Testis (tissue), 3 donors: ENCODE data around the gene SLF2. TPM values are rescaled to one million over a fixed set of nuclear protein-coding genes. Genes with fewer than 3 reads are reported as not detected.

ENCODE experiments used
- DNase-seq: peaks from one replicate; pipeline ENCODE4 v3.0.0-alpha.2; 2019
- H3K27ac ChIP-seq, 2 donors: fragments of 200-600 bp; sonication (generic); one replicate each; pipeline ENCODE4 v1.5.1; 2019
- H3K27me3 ChIP-seq: fragments of 200-600 bp; sonication (generic); one replicate; pipeline ENCODE4 v1.5.1; 2019
- H3K36me3 ChIP-seq: fragments of 200-600 bp; sonication (generic); one replicate; pipeline ENCODE4 v1.5.1; 2017; ENCODE audit warnings: low read depth; ENCODE audit errors: missing control alignments
- H3K4me1 ChIP-seq: fragments of 200-600 bp; sonication (generic); one replicate; pipeline ENCODE4 v1.5.1; 2019
- H3K4me3 ChIP-seq, 2 donors: fragments of 200-600 bp; sonication (generic); one replicate each; pipeline ENCODE4 v1.5.1; 2017 to 2019
- H3K9me3 ChIP-seq: fragments of 200-600 bp; sonication (generic); one replicate; pipeline ENCODE4 v1.5.1; 2017
- CTCF ChIP-seq, 3 experiments: fragments of 450-650 bp in 2 of 3; fragments of 200-600 bp in 1 of 3; sonication (generic) in 1 of 3; IDR thresholded peaks; one replicate each; pipeline ENCODE4 v1.5.1; 2016 to 2019; ENCODE audit warnings: antibody characterized with exemption in 3 of 3, mild to moderate bottlenecking in 2 of 3, moderate library complexity in 1 of 3
- POLR2A ChIP-seq: fragments of 450-650 bp; IDR thresholded peaks from one replicate; pipeline ENCODE4 v1.6.1; 2017; ENCODE audit warnings: antibody characterized with exemption, mild to moderate bottlenecking, moderate library complexity
- WGBS, 2 donors: methylation state at CpG; one replicate each; pipeline ENCODE4 v1.1.5; 2018; 5-methylcytosine and 5-hydroxymethylcytosine counted together
- intact Hi-C: fragments of 100-400 bp; cut with DNase I; formaldehyde crosslinking; loops from one replicate; pipeline ENCODE4 v1.15.1; 2023; ENCODE audit warnings: low total_unique reads
- polyA plus RNA-seq: library from polyadenylated mRNA; stranded (reverse); fragments of 350-450 nt; fragmentation: Illumina TruSeq; extraction: RNeasy Lipid Tissue Mini Kit (QIAGEN cat#74804); gene quantifications from one replicate; pipeline ENCODE4 v1.2.3, GENCODE V29; 2014; ENCODE audit warnings: low read depth, low replicate concordance; ENCODE audit not compliant: insufficient read depth
- total RNA-seq, 2 donors: library from RNA; depleted of rRNA; stranded (reverse); fragments of >200 nt; gene quantifications; one replicate each; pipeline ENCODE4 v1.2.3, GENCODE V29; 2016

Gene SLF2
- total and polyA plus RNA-seq, 3 donors from 2014 or later = 42.6 to 171 (median 150) TPM

GRCh38 chr10:100984672-100985177 lies 72.0 kb downstream of the SLF2 start:
- H3K36me3 ChIP-seq = no peaks in the 10 kb centered on the region
- H3K27me3 ChIP-seq = no peaks in the 10 kb centered on the region
- no peak for DNase-seq
- TF ChIP-seq CTCF (IDR thresholded peaks at IDR 0.05) (no peak), POLR2A (no peak)
- H3K4me3 ChIP-seq = no peak overlapping the region
- 75 to 82% methylated on average over 2 of the region's 2 CpGs for WGBS, 2 donors
- no peaks in the 10 kb centered on the region for H3K9me3 ChIP-seq
- no peak overlapping the region for H3K27ac ChIP-seq
- intact Hi-C loops = no loop called here
- peaks cover 24% of the 10 kb centered on the region for H3K4me1 ChIP-seq

GRCh38 chr10:100985336-100985735 lies 72.6 kb downstream of the SLF2 start:
- intact Hi-C loops = no loop called here
- Histone ChIP-seq H3K9me3 (no peaks in the 10 kb centered on the region), H3K27me3 (no peaks in the 10 kb centered on the region), H3K4me3 (no peak overlapping the region), H3K4me1 (peaks cover 24% of the 10 kb centered on the region), H3K36me3 (no peaks in the 10 kb centered on the region), H3K27ac (no peak overlapping the region)
- TF ChIP-seq POLR2A (no peak), CTCF (IDR thresholded peaks at IDR 0.05) (no peak)
- DNase-seq = no peak
- WGBS, 2 donors = 41 to 54% methylated on average over 5 of the region's 5 CpGs

GRCh38 chr10:100986623-100986951 lies 73.8 kb downstream of the SLF2 start:
- no peak for TF ChIP-seq CTCF (IDR thresholded peaks at IDR 0.05)
- no peak for TF ChIP-seq POLR2A
- WGBS, 2 donors = 10 to 16% methylated on average over 15 to 17 of the region's 17 CpGs
- intact Hi-C loops = no loop called here
- Histone ChIP-seq H3K4me3 (peak overlapping the region; percentile 91 to 92), H3K36me3 (no peaks in the 10 kb centered on the region), H3K4me1 (peaks cover 24% of the 10 kb centered on the region), H3K27ac (peak overlapping the region; percentile 57 to 78), H3K27me3 (no peaks in the 10 kb centered on the region), H3K9me3 (no peaks in the 10 kb centered on the region)
- DNase-seq = no peak

GRCh38 chr10:100986952-100987684 lies 74.4 kb downstream of the SLF2 start, which contains the start of the genes MRPL43 and TWNK:
Gene MRPL43 (minus strand): TSS chr10:100987497. CDS start chr10:100987443, 54 bp downstream.
Gene TWNK (plus strand): TSS chr10:100987543. CDS start chr10:100988211, 668 bp downstream.
- peak; percentile 92 for DNase-seq
- WGBS, 2 donors = 0 to 1% methylated on average over 35 to 61 of the region's 75 CpGs
- TF ChIP-seq POLR2A (no peak), CTCF (IDR thresholded peaks at IDR 0.05) (no peak)
- no peaks in the 10 kb centered on the region for H3K36me3 ChIP-seq
- H3K9me3 ChIP-seq = no peaks in the 10 kb centered on the region
- H3K27me3 ChIP-seq = no peaks in the 10 kb centered on the region
- peaks cover 24% of the 10 kb centered on the region for H3K4me1 ChIP-seq
- intact Hi-C loops = no loop called here
- H3K27ac ChIP-seq = peak within 1 kb of the TSS; percentile 65 to 78
- peak within 1 kb of the TSS; percentile 91 to 92 for H3K4me3 ChIP-seq
